Measurements from ENCODE around the gene ZC3H12C.
"Not testable (repeated sequence)": the region's sequence is repeated elsewhere in the genome, so short reads cannot be mapped to it uniquely, and the experiment has no call there.

The ZC3H12C gene

DNA sequence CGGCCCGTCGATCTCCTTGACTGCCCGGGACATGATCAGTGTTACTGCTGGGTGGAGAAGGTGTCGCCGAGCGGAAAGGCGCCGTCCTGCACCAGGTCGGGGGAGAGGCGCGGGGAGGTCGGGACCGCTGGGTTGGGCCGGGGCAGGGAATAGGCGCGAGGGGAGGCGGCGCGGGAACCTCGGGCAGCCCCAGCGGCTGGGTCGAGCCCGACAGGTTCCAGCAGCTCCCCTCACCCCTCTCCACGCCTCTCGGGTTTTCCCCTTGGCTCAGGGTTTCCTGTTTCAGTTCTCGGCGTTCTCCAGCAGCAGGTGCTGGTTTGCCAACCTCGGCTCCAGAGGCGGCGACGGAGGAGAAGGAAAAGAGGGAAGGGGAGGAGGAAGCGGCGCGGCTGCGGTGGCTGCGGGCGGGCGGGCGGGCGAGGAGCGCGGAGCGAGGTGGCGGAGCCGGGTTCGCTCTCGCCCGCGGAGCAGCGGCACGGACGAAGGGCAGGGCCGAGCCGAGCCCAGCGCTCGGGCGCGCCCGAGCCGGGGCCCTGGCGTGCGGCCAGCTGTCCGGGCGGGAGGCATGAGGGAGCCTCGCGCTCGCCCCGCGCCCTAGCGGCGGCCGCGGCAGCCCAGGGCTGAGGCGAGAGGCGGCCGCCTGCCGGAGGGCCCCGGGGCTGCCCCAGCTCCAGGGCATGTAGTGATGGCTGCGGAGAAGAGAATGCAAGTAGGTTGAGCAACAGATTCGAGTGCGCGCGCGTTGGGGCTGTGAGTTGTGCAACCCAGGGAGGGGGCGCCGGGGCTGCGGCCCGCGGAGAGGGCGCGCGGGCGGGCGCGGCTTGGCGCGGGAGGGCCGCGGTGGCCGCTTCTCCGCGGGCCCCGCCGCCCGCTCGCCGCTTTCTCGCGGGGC, at the start of gene ZC3H12C:
Gene ZC3H12C, plus strand, starts transcription at position 878 of the 892 bp plus-strand sequence. CDS start 20 bp downstream, outside the sequence.
- peak; percentile 28 for DNase-seq (ENCODE audit: low read depth)

DNA sequence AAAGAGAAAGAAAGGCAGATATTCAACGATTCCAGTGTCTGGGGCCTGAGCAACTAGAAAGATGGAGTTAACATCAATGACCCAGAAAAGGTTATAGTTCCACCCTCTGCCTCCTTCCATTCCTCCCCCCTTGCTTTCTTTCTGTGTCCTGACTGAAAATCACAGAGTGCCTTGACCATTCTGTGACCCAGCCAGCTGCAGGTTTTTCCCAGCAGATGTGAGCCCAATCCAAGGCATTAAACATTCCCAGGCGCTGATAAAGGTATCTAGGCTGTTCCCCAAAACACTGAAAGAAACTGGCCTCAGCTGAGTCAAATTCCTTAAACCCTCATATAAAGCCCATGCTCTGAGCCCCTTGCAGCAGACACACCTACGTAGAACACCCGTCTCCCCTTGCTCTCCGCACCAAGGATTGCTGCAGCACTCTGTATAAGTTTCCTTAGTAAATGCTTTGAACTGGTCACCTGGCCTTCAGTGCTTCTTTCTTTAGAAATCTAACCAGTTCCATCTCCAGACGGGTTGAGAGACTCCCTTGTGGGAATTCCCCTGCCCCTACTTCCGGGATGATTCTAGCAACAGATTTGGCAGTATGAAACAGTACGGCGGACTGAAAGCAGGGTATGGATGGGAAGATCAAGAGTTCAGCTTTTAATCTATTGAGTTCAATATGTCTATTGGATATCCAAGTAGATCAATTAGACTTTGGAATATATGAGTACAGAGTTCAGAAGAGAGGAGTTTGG, 48.8 kb upstream of the ZC3H12C start:
- no peak for DNase-seq (ENCODE audit: low read depth)

DNA sequence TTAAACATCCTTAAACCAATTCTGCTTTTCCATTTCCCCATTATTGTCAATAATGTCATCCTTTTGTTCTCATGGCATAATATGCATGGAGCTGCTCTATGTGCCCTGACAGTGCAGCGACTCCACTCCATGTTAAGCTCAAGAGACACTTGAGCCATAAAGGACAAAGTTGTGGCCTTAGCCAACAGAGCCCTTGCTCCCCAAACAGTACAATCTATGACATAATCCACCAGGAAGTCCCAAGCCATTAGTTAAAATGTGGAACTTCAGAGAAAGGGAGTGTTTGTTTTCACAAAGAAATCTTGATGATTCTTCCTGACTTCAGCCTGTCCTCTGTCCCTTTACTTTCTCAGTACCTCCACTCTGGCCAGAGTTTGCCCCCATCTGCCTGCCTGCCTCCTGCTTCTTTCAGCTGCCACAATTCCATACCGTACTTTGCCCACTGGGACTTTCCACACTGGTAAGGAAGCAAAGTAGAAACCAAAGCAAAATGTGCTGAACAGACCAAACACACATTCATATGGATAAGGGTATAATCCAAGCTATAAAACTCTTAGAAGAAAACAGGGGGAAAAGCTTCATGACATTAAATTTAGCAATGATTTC, 46.3 kb upstream of the ZC3H12C start:
- DNase-seq (ENCODE audit: low read depth): no peak

DNA sequence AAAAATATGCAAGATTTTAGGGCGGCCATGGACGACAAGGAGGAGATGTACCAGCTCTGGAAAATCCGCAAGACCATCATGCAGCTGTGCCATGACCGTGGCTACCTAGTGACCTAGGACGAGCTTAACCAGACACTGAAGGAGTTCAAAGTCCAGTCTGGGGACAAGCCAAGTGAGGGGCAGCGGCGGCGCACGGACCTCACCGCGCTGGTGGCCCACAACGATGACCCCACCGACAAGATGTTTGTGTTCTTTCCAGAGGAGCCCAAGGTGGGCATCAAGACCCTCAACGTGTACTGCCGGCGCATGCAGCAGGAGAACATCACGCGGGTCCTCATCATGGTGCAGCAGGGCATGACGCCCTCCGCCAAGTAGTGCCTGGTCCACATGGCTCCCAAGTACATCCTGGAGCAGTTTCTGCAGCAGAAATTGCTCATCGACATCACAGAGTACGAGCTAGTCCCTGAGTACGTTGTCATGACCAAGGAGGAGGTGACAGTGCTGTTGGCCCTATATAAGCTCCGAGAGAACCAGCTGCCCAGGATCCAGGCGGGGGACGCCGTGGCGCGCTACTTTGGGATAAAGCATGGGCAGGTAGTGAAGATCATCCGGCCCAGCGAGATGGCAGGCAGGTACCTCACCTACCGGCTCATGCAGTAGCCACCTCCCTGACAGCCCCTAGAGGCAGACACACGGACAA, 43.5 kb upstream of the ZC3H12C start:
- DNase-seq (ENCODE audit: low read depth): no peak

DNA sequence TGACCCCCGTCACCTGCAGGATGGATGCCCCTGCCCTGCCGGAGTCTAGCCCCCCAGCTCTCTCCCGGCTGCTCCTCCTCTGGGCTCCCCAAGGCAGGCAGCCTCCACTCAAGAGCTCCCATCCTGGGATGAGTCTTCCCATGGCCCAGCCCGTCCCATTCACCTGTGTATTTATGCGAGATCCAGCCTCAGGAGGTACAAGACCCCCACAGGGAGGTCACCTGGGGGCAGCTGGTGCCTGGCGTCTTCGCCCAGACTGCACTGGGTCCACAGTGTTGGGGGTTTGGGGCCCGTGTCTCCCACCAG, 43.0 kb upstream of the ZC3H12C start:
- DNase-seq (ENCODE audit: low read depth): no peak

DNA sequence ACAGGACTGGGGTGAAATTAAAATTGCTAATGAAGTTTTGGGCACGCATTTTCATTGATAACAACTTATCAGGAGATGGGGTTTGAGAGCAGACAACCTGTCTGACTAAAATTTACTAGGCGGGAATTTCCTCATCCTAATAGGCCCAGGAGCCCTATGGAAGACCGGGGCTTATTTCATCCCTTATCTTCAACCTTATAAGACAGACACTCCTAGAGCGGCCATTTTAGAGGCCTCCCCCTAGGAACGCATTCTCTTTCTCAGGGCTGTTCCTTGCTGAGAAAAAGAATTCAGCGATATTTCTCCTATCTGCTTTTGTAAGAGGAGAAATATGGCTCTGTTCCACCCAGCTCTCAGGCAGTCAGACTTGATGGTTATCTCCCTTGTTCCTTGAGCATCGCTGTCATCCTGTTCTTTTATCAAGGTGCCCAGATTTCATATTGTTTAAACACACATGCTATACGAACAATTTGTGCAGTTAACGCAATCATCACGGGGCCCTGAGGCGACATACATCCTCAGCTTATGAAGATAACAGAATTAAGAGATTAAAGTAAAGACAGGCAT, 39.3 kb upstream of the ZC3H12C start:
- DNase-seq (ENCODE audit: low read depth): no peak

DNA sequence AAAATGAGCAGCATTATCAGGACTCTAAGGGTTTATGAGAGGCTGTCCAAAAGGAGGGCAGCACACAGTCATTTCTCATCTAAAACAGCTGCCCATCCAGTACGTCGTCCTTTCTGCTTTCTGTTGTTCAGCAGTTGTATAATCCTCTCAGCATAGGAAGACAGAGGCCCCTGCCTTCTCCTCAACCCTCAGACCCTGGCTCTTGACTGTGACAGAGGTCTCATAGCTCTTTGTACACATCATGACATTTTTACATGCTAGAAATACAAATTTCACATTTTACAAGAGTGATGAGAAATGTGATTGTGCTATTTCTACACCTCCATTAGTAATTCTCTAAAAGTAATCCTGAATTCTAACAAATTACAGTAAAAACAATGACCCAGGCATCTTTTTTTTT, 36.2 kb upstream of the ZC3H12C start:
- DNase-seq (ENCODE audit: low read depth): no peak

DNA sequence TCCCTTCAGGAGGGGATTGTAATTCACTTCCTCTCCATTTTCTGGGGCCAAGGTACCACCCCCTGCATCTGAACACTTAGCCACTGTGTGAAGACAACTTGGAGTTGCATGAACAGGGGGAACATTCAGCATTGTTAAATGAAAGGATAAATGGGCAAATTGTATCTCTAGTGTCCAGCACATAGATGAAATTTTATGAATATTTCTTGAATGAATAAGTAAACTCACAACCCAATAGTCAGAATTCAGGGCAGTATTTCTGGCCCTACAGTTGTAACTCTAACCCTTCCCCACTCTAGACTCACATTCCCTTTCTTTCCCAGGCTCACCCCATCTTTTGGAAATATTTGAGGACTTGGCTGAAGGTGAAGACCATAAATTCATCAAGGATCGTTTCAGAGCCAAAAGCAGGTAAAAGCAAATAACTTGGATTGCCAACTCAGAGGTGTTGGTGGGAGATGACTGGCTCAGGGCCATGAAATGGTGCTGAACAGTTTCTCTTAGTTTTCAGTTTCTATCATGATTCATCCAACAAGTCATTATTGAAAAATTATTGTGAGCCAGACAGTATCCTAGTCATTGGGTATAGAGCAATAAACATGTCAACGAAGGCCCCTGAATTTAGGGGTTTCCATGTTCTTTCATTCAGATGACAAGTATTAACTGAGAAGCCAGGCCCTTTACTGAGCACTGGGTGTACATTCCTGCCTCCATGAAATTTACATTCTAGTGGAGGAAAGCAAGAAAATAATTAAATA, 33.3 kb upstream of the ZC3H12C start:
- DNase-seq (ENCODE audit: low read depth): no peak

DNA sequence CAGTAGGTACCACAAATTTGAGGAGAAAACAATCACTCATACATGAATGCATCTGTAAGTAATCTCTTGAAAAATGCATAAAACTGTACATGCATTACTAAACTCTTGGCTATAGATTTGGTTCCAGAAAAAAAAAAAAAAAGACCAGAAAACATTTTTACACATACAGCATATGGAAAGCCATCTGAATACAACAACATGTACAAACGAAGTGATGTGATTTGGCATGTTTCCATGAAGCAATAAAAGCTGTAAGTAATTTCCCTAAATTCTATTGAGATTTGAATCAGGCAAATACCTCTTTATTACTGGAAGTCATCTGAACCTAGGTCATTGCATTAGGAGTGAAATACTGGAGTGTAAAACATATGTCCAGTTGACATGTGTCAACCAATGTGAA, 31.9 kb upstream of the ZC3H12C start:
- DNase-seq (ENCODE audit: low read depth): no peak

DNA sequence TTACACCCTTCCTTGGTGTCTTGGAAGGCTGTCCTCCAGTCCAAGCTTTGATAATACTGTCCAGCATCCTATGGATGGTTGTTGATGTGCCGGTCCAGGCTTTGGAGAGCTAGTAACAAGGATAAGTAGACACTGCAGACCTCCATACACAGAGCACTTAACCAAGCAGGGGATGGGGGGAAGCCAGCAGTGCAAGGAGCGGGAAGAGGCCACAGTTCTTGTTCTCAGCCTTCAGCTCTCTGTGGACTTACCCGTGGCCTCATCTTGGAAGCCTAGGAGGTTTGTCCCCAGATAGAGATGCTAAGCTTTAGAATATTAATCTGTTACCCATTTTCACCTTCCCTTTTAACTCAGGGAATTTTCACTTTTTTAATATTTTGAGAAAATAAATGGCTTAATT, 30.9 kb upstream of the ZC3H12C start:
- no peak for DNase-seq (ENCODE audit: low read depth)

DNA sequence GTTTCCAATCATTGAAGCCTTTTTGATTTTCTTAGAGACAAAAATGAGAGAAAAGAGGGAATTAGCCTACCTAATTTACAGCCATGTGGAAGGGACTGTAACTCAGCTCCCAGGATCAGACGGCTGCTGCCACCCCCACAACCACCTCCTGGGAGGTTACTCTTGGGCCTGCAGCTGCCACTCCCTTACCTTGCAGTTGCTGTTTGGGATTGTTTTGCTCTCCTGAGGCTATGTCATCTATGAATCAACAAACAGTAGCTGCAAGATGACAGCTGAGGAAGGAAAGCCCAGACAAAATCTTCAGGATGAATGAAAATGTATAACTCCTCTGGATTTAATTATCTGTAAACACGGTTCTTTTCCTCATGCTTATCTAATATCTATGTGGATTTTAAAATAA, 28.0 kb upstream of the ZC3H12C start:
- no peak for DNase-seq (ENCODE audit: low read depth)

DNA sequence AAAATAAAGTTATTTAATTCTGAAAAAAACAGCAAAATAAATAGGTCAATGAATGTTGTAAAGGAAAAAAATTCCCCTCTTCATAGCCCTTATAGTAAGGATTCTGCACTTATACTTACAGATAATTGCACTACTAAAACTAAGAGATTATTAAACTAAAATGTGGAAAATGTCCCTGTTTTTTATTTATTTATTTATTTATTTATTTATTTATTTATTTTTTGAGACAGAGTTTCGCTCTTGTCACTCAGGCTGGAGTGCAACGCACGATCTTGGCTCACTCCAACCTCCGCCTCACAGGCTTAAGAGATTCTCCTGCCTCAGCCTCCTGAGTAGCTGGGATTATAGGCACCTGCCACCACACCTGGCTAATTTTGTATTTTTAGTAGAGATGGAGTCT, 25.2 kb upstream of the ZC3H12C start:
- DNase-seq (ENCODE audit: low read depth): not testable (repeated sequence)

DNA sequence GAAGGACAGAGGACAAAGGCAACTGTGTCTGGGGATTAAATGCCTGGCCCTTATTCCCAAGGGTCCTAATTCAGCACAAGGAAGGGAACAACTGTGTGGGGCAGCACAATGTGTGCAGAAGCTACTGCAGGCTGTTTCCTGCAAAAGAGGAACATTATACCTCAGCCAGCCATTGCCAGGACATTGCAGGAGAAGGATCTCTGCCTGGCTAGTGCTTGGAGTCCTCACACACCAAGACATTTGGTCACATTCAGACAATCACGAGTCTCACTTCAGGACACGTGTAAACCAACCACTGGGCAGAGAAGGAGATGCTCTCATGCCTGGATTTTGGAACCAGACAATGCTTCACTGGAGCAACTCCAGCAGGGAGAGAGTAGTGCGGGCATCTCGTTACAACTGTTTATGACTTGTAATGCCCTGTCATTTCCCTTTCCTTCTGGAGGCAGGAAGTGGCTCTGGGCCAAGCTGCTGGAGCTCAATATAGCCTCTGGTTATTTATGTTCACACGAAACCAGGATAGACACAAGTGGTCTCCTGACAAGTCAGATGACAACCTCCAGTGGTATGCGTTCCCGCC, 23.9 kb upstream of the ZC3H12C start:
- DNase-seq (ENCODE audit: low read depth): no peak

DNA sequence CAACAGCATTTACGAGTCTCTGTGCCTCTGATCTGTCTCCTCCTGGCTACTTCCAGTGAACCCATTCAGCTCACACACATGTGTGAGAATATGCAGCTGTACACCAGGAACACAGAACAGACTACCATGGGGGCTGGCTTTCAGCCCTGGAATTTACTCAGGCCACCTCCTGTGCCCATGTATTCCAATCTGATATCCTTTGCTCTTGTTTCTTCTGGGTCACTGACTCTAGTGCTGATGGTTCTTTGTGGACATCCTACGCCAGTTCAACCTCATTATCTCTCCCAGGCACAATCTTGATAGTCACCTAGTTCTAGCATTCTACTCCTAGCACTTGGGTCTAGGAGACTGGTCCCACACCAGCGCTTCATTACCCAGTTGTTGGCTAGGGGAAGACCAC, 23.0 kb upstream of the ZC3H12C start:
- no peak for DNase-seq (ENCODE audit: low read depth)

DNA sequence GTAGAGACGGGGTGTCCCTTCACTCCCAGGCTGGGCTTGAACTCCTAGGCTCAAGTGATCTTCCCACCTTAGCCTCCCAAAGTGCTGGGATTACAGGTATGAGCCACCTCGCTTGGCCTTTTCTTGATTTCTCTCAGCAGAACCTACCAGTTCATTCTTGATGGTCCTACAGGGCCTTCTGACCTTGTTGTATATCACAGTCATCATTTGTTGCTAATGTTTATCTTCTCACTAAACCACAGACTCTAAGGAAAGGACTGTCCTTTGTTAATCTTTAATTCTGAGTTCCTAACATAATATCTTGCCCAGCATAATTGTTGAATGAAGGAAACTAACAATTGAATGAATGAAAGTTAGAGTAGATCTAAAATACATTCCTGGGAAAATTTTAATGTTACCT, 22.0 kb upstream of the ZC3H12C start:
- DNase-seq (ENCODE audit: low read depth): no peak

DNA sequence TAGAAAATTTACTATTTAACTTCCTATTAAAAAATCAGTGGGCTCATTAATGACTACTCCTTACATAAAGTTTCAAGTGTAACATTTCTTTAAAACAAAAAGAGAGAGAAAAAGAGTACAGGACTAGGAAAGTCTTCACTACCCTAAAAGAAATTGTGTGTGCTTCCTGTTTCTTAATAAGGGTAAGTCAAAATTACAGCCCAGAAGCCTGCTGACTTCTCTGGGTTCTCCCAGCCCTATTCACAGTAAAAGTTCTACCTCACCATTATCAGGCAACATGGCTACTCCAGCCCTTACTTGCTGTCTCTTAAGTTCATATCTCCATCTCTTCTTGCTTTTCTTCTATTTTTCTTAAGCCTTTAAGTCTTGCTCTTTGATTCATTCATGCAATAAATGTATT, 20.3 kb upstream of the ZC3H12C start:
- DNase-seq (ENCODE audit: low read depth): no peak

DNA sequence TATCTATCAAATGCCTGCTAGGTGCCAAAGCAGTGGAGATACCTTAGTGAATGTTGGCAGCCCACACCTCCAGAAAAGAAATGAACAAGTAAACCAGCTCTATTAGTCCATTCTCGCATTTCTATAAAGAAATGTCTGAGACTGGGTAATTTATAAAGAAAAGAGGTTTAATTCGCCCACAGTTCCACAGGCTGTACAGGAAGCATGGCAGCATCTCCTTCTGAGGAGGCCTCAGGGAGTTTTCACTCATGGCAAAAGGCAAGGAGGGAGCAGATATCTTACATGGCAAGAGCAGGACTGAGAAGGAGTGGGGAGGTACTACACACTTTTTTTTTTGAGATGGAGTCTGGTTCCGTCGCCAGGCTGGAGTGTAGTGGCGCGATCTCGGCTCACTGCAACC, 18.7 kb upstream of the ZC3H12C start:
- no peak for DNase-seq (ENCODE audit: low read depth)

DNA sequence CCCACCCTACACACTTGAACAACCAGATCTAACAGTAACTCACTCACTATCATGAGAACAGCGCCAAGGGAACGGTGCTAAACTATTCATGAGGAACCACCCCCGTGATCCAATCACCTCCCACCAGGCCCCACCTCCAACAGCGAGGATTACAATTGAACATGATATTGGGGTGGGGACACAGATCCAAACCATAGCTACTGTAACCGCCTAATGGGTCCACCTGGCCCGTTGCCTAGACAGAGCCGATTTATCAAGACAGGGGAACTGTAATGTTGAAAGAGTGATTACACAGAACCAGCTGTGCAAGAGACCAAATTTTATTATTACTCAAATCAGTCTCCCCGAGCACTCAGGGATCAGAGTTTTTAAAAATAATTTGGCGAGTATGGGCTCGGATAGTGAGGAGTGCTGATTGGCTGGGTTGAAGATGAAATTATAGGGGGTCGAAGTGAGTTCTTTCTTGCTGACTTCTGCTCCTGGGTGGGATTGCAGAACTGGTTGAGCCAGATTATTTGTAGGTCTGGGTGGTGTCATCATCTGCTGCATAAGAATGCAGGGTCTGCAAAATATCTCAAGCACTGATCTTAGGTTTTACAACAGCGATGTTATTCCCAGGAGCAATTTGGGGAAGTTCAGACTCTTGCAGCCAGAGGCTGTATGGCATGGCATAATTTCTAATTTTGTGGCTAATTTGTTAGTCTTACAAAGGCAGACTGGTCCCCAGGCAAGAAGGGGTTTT, 17.9 kb upstream of the ZC3H12C start:
- DNase-seq (ENCODE audit: low read depth): no peak

DNA sequence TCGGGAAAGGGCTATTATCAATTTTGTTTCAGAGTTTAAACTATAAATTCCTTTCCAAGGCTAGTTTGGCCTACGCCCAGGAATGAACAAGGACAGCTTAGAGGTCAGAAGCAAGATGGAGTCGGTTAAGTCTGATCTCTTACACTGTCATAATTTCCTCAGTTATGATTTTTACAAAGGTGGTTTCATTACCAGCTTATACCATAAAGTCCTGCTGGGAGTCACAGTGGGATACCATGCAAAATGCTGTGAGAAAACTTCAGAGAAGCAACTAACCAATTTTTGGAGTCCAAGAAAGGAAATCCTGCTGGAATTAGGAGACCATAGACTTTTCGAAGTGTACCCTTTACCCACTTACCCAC, 17.4 kb upstream of the ZC3H12C start:
- no peak for DNase-seq (ENCODE audit: low read depth)

DNA sequence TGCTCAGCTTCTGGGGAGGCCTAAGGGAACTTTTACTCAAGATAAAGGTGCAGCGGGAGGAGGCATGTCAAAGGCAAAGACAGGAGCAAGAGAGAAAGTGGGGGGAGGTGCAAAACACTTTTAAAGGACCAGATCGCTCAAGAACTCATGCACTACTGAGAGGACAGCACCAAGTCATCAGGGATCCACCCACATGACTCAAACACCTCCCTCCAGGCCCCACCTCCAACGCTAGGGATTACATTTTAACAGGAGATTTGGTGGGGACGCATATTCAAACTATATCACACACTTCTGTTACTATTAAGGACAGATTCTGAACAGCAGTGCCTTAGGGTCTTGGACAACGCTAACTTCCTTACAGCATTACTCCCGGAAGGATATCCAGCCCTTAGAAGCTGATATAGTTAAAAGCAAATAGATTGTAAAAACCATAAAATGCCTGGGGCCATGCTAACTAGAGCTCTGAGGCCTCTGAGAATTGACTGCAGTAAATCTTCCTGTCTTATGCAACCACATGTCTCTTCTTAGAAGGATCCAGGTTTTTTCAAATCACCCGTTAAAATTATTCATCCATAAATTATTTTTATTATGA, 16.7 kb upstream of the ZC3H12C start:
- DNase-seq (ENCODE audit: low read depth): no peak
